A673 (cell line): ENCODE data around the gene AMPD2.

Experiments used
- CTCF ChIP-seq: fragments of 300-800, 200-600 bp; sonication (generic); conservative IDR thresholded peaks from 2 replicates; pipeline ENCODE4 v1.5.1; 2017; ENCODE audit warnings: low read depth, mild to moderate bottlenecking, antibody characterized with exemption, low read length, moderate library complexity, mixed read lengths
- EZH2 ChIP-seq: fragments of 200-600 bp; sonication (generic); IDR thresholded peaks from 2 replicates; pipeline ENCODE4 v1.6.1; 2017; ENCODE audit warnings: borderline replicate concordance, low read depth, mild to moderate bottlenecking, mixed read lengths, antibody characterized with exemption, low read length; ENCODE audit not compliant: poor library complexity, severe bottlenecking

GRCh38 chr1:109650609-109651008, 31.0 kb downstream of the AMPD2 start:
- TF ChIP-seq CTCF, result no peak
- TF ChIP-seq EZH2, result no peak
